Measurements from ENCODE around the gene ELL. TPM values are rescaled to one million over a fixed set of nuclear protein-coding genes. Genes with fewer than 3 reads are reported as not detected.

Gene ELL
- total RNA-seq, 1 donor from 2014 or later: 7.9 TPM

- no peak for DNase-seq
- Histone ChIP-seq H3K4me1 (peaks cover 38% of the 10 kb centered on the region), H3K27me3 (ENCODE audit: low read depth) (no peaks in the 10 kb centered on the region), H3K36me3 (peaks cover 16% of the 10 kb centered on the region), H3K9me3 (replicated peaks) (no peaks in the 10 kb centered on the region), H3K4me3 (peak overlapping the region; percentile 96), H3K27ac (replicated peaks) (peak overlapping the region; percentile 96)
- TF ChIP-seq CTCF (IDR thresholded peaks at IDR 0.05; ENCODE audit: borderline replicate concordance): no peak
- intact Hi-C loops (cut with micrococcal nuclease): no loop called here
Observed at GRCh38 chr19:18558604-18559003, 36.7 kb upstream of the ELL start.

GRCh38 chr19:18558202-18558555 lies 36.3 kb upstream of the ELL start:
- Histone ChIP-seq H3K27me3 (ENCODE audit: low read depth) (no peaks in the 10 kb centered on the region), H3K36me3 (peaks cover 11% of the 10 kb centered on the region), H3K9me3 (replicated peaks) (no peaks in the 10 kb centered on the region), H3K4me1 (peaks cover 38% of the 10 kb centered on the region), H3K4me3 (peak overlapping the region; percentile 96), H3K27ac (replicated peaks) (peak overlapping the region; percentile 96)
- intact Hi-C loops (cut with micrococcal nuclease): no loop called here
- no peak for DNase-seq
- no peak for TF ChIP-seq CTCF (IDR thresholded peaks at IDR 0.05; ENCODE audit: borderline replicate concordance)

GRCh38 chr19:18557411-18558201 lies 35.7 kb upstream of the ELL start, which contains the start of gene KXD1:
Gene KXD1, plus strand, starts transcription at chr19:18557870. Its CDS starts 4,187 bp downstream, at chr19:18562057.
- H3K36me3 ChIP-seq: peaks cover 6% of the 10 kb centered on the region
- peak; percentile 99 for DNase-seq
- H3K9me3 ChIP-seq (replicated peaks): no peaks in the 10 kb centered on the region
- H3K27me3 ChIP-seq (ENCODE audit: low read depth): no peaks in the 10 kb centered on the region
- TF ChIP-seq CTCF (IDR thresholded peaks at IDR 0.05; ENCODE audit: borderline replicate concordance): no peak
- H3K4me3 ChIP-seq: peak within 1 kb of the TSS; percentile 96
- intact Hi-C loops (cut with micrococcal nuclease): no loop called here
- H3K4me1 ChIP-seq: peaks cover 36% of the 10 kb centered on the region
- peak within 1 kb of the TSS; percentile 96 for H3K27ac ChIP-seq (replicated peaks)

GRCh38 chr19:18551631-18552030 lies 29.8 kb upstream of the ELL start:
- Histone ChIP-seq H3K36me3 (no peaks in the 10 kb centered on the region), H3K27ac (replicated peaks) (no peak overlapping the region), H3K27me3 (ENCODE audit: low read depth) (no peaks in the 10 kb centered on the region), H3K4me1 (no peaks in the 10 kb centered on the region), H3K4me3 (no peak overlapping the region), H3K9me3 (replicated peaks) (no peaks in the 10 kb centered on the region)
- no peak for DNase-seq
- TF ChIP-seq CTCF (IDR thresholded peaks at IDR 0.05; ENCODE audit: borderline replicate concordance): no peak
- intact Hi-C loops (cut with micrococcal nuclease): no loop called here

- Histone ChIP-seq H3K36me3 (peaks cover 27% of the 10 kb centered on the region), H3K4me3 (peak overlapping the region; percentile 73), H3K27ac (replicated peaks) (peak overlapping the region; percentile 92), H3K4me1 (peaks cover 19% of the 10 kb centered on the region), H3K9me3 (replicated peaks) (no peaks in the 10 kb centered on the region), H3K27me3 (ENCODE audit: low read depth) (no peaks in the 10 kb centered on the region)
- TF ChIP-seq CTCF (IDR thresholded peaks at IDR 0.05; ENCODE audit: borderline replicate concordance): no peak
- no peak for DNase-seq
- intact Hi-C loops (cut with micrococcal nuclease): no loop called here
Observed at GRCh38 chr19:18543814-18544475, 22.1 kb upstream of the ELL start.

Data from left ventricle myocardium inferior (tissue), 1 donor.